ENCODE data around the gene ODF4.
A peak's percentile ranks its signal among the peaks of the same experiment; 100 is the strongest.
"Not testable (repeated sequence)": the region's sequence is repeated elsewhere in the genome, so short reads cannot be mapped to it uniquely, and the experiment has no call there.

ODF4 gene

DNA sequence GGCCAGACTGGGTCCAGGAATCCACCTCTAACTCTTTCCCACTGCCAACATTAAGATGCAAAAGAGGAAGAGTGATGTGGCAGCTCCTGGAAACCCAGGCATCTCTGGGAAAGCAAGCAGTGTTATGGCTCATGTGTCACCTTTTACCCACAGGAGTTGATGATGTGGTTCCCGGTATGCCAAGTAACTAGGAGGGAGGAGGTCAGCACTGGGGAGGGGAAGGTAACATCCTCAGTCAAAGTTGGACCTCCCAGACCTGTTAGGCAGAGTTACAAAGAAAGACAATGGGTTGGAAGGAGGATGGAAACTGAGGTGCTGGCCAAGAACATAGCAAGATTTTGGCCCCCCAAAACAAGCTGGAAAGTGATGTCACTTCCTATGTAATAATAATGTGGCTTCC lies 25.5 kb downstream of the ODF4 start:
- Histone ChIP-seq H3K36me3 (ENCODE audit: control insufficient read depth in 2 of 2, insufficient read depth in 2 of 2, low read length in 2 of 2) (peaks cover 9 to 15% of the 10 kb centered on the region in 2 donors), H3K9me3 (ENCODE audit: control insufficient read depth in 2 of 2, low read length in 2 of 2) (no peaks in the 10 kb centered on the region), H3K4me3 (ENCODE audit: low read length in 2 of 2) (no peak overlapping the region), H3K4me1 (ENCODE audit: control insufficient read depth in 2 of 2, insufficient read depth in 2 of 2, low read length in 2 of 2) (no peaks in the 10 kb centered on the region), H3K27me3 (ENCODE audit: control insufficient read depth in 2 of 2, insufficient read depth in 2 of 2, low read length in 2 of 2) (no peaks in the 10 kb centered on the region), H3K9ac (ENCODE audit: low read depth in 1 of 2, low read length in 2 of 2) (no peak overlapping the region), H3K27ac (ENCODE audit: low read depth in 2 of 2, low read length in 2 of 2) (no peak overlapping the region)

- no peaks in the 10 kb centered on the region for H3K9me3 ChIP-seq (ENCODE audit: control insufficient read depth in 2 of 2, low read length in 2 of 2)
- H3K4me1 ChIP-seq (ENCODE audit: control insufficient read depth in 2 of 2, insufficient read depth in 2 of 2, low read length in 2 of 2), result no peaks in the 10 kb centered on the region
- no peak overlapping the region for H3K4me3 ChIP-seq (ENCODE audit: low read length in 2 of 2)
- no peaks in the 10 kb centered on the region for H3K27me3 ChIP-seq (ENCODE audit: control insufficient read depth in 2 of 2, insufficient read depth in 2 of 2, low read length in 2 of 2)
- H3K27ac ChIP-seq (ENCODE audit: low read depth in 2 of 2, low read length in 2 of 2), result no peak overlapping the region
- no peak overlapping the region for H3K9ac ChIP-seq (ENCODE audit: low read depth in 1 of 2, low read length in 2 of 2)
- peaks cover 9 to 15% of the 10 kb centered on the region in 2 donors for H3K36me3 ChIP-seq (ENCODE audit: control insufficient read depth in 2 of 2, insufficient read depth in 2 of 2, low read length in 2 of 2)
These were observed 26.6 kb downstream of the ODF4 start for GRCh38 chr17:8366231-8366630.

GRCh38 chr17:8368193-8368592 lies 28.6 kb downstream of the ODF4 start:
- H3K27ac ChIP-seq (ENCODE audit: low read depth in 2 of 2, low read length in 2 of 2), result no peak overlapping the region
- peaks cover 12 to 15% of the 10 kb centered on the region in 2 donors for H3K36me3 ChIP-seq (ENCODE audit: control insufficient read depth in 2 of 2, insufficient read depth in 2 of 2, low read length in 2 of 2)
- no peaks in the 10 kb centered on the region for H3K9me3 ChIP-seq (ENCODE audit: control insufficient read depth in 2 of 2, low read length in 2 of 2)
- no peaks in the 10 kb centered on the region for H3K4me1 ChIP-seq (ENCODE audit: control insufficient read depth in 2 of 2, insufficient read depth in 2 of 2, low read length in 2 of 2)
- no peaks in the 10 kb centered on the region for H3K27me3 ChIP-seq (ENCODE audit: control insufficient read depth in 2 of 2, insufficient read depth in 2 of 2, low read length in 2 of 2)
- H3K4me3 ChIP-seq (ENCODE audit: low read length in 2 of 2), result no peak overlapping the region
- no peak overlapping the region for H3K9ac ChIP-seq (ENCODE audit: low read depth in 1 of 2, low read length in 2 of 2)

DNA sequence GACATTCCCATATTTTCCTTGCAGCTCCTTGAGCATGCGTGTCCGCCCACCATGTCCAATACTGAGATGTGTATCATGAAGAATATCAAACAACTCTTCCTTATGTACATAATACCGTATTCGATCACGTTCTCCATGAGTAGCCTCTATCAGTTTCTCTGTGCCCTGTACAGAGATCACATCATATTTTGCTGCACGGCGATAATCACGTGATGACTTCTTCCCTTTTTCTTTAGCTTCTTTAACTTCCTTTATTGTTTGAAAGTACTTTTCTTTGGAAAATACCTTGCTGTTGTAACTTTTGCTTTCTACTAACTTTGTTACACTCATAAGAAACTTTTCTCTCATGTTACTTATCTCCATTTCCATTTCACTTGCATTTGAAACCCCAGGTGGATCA lies 30.3 kb downstream of the ODF4 start:
- no peak overlapping the region for H3K4me3 ChIP-seq (ENCODE audit: low read length in 2 of 2)
- H3K9ac ChIP-seq (ENCODE audit: low read depth in 1 of 2, low read length in 2 of 2), result no peak overlapping the region
- H3K36me3 ChIP-seq (ENCODE audit: control insufficient read depth in 2 of 2, insufficient read depth in 2 of 2, low read length in 2 of 2), result peaks cover 12% of the 10 kb centered on the region in 2 donors
- no peaks in the 10 kb centered on the region for H3K9me3 ChIP-seq (ENCODE audit: control insufficient read depth in 2 of 2, low read length in 2 of 2)
- H3K27ac ChIP-seq (ENCODE audit: low read depth in 2 of 2, low read length in 2 of 2), result no peak overlapping the region
- H3K4me1 ChIP-seq (ENCODE audit: control insufficient read depth in 2 of 2, insufficient read depth in 2 of 2, low read length in 2 of 2), result no peaks in the 10 kb centered on the region
- no peaks in the 10 kb centered on the region for H3K27me3 ChIP-seq (ENCODE audit: control insufficient read depth in 2 of 2, insufficient read depth in 2 of 2, low read length in 2 of 2)

DNA sequence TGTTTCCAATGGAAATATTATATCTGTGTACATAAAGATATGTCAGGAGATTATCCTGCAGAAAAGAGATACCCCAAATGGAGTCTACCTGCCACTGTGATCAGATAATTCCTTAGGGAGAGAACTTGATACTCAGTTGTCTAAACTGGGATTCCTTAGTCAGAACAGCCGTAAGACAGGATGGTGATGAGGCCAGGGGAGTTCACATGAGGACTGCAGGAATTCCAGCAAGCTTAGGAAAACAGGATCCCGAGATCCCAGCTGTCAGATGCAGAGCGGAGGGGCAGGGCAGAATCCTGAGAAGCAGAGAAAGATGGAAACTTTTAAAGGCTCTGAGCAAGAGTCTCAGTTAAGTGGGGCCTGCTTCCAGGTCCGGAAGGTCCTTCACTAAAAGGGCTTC lies 32.1 kb downstream of the ODF4 start:
- H3K4me1 ChIP-seq (ENCODE audit: control insufficient read depth in 2 of 2, insufficient read depth in 2 of 2, low read length in 2 of 2), result peaks cover 9 to 15% of the 10 kb centered on the region in 2 donors
- no peak overlapping the region for H3K4me3 ChIP-seq (ENCODE audit: low read length in 2 of 2)
- H3K27me3 ChIP-seq (ENCODE audit: control insufficient read depth in 2 of 2, insufficient read depth in 2 of 2, low read length in 2 of 2), result no peaks in the 10 kb centered on the region
- peaks cover 12% of the 10 kb centered on the region in 2 donors for H3K36me3 ChIP-seq (ENCODE audit: control insufficient read depth in 2 of 2, insufficient read depth in 2 of 2, low read length in 2 of 2)
- no peak overlapping the region for H3K27ac ChIP-seq (ENCODE audit: low read depth in 2 of 2, low read length in 2 of 2)
- no peaks in the 10 kb centered on the region for H3K9me3 ChIP-seq (ENCODE audit: control insufficient read depth in 2 of 2, low read length in 2 of 2)
- H3K9ac ChIP-seq (ENCODE audit: low read depth in 1 of 2, low read length in 2 of 2), result no peak overlapping the region

- H3K27me3 ChIP-seq (ENCODE audit: control insufficient read depth in 2 of 2, insufficient read depth in 2 of 2, low read length in 2 of 2), result no peaks in the 10 kb centered on the region
- no peak overlapping the region for H3K9ac ChIP-seq (ENCODE audit: low read depth in 1 of 2, low read length in 2 of 2)
- no peak overlapping the region for H3K4me3 ChIP-seq (ENCODE audit: low read length in 2 of 2)
- H3K9me3 ChIP-seq (ENCODE audit: control insufficient read depth in 2 of 2, low read length in 2 of 2), result no peaks in the 10 kb centered on the region
- H3K4me1 ChIP-seq (ENCODE audit: control insufficient read depth in 2 of 2, insufficient read depth in 2 of 2, low read length in 2 of 2), result peaks cover 12 to 17% of the 10 kb centered on the region in 2 donors
- peaks cover 12 to 17% of the 10 kb centered on the region in 2 donors for H3K36me3 ChIP-seq (ENCODE audit: control insufficient read depth in 2 of 2, insufficient read depth in 2 of 2, low read length in 2 of 2)
- H3K27ac ChIP-seq (ENCODE audit: low read depth in 2 of 2, low read length in 2 of 2), result no peak overlapping the region
These were observed 32.8 kb downstream of the ODF4 start for GRCh38 chr17:8372422-8372821.

- H3K27ac ChIP-seq (ENCODE audit: low read depth in 2 of 2, low read length in 2 of 2); H3K9ac ChIP-seq (ENCODE audit: low read depth in 1 of 2, low read length in 2 of 2); H3K9me3 ChIP-seq (ENCODE audit: control insufficient read depth in 2 of 2, low read length in 2 of 2); H3K27me3 ChIP-seq (ENCODE audit: control insufficient read depth in 2 of 2, insufficient read depth in 2 of 2, low read length in 2 of 2); H3K4me3 ChIP-seq (ENCODE audit: low read length in 2 of 2): not testable (repeated sequence)
- Histone ChIP-seq H3K36me3 (ENCODE audit: control insufficient read depth in 2 of 2, insufficient read depth in 2 of 2, low read length in 2 of 2) (peaks cover 17 to 30% of the 10 kb centered on the region in 2 donors), H3K4me1 (ENCODE audit: control insufficient read depth in 2 of 2, insufficient read depth in 2 of 2, low read length in 2 of 2) (peaks cover 12 to 17% of the 10 kb centered on the region in 2 donors)
These were observed 34.2 kb downstream of the ODF4 start for GRCh38 chr17:8373856-8374255.

DNA sequence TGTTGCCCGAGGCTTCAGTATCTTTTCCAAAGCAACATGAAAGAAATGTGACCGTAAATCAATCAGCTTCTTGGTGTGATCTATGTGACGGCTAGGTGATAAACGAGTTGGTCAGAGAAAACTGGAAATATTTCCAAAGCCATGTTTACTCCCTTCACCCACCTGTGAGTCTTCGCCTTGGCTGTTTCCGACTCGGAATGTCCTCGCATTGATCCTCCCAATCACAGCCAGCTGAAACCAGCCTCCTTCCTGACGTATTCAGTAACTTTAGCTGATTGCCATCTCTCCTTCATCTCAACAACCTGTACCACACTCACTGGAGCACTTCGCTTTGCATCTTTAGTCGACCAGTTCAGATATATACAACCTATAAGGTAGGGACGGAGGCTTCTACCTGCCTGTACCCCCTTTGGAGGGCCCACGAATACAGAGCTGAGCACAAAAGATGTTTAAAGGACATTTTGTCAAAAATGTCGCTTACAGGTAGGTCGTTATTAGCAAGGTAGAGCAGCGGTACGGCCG lies 36.2 kb downstream of the ODF4 start:
- Histone ChIP-seq H3K36me3 (ENCODE audit: control insufficient read depth in 2 of 2, insufficient read depth in 2 of 2, low read length in 2 of 2) (peaks cover 27 to 37% of the 10 kb centered on the region in 2 donors), H3K4me1 (ENCODE audit: control insufficient read depth in 2 of 2, insufficient read depth in 2 of 2, low read length in 2 of 2) (peaks cover 15 to 19% of the 10 kb centered on the region in 2 donors), H3K27ac (ENCODE audit: low read depth in 2 of 2, low read length in 2 of 2) (peak overlapping the region; percentile 86 to 91), H3K27me3 (ENCODE audit: control insufficient read depth in 2 of 2, insufficient read depth in 2 of 2, low read length in 2 of 2) (no peaks in the 10 kb centered on the region), H3K9ac (ENCODE audit: low read depth in 1 of 2, low read length in 2 of 2) (peak overlapping the region; percentile 85 to 90), H3K4me3 (ENCODE audit: low read length in 2 of 2) (peak overlapping the region; percentile 84 to 96), H3K9me3 (ENCODE audit: control insufficient read depth in 2 of 2, low read length in 2 of 2) (no peaks in the 10 kb centered on the region)

DNA sequence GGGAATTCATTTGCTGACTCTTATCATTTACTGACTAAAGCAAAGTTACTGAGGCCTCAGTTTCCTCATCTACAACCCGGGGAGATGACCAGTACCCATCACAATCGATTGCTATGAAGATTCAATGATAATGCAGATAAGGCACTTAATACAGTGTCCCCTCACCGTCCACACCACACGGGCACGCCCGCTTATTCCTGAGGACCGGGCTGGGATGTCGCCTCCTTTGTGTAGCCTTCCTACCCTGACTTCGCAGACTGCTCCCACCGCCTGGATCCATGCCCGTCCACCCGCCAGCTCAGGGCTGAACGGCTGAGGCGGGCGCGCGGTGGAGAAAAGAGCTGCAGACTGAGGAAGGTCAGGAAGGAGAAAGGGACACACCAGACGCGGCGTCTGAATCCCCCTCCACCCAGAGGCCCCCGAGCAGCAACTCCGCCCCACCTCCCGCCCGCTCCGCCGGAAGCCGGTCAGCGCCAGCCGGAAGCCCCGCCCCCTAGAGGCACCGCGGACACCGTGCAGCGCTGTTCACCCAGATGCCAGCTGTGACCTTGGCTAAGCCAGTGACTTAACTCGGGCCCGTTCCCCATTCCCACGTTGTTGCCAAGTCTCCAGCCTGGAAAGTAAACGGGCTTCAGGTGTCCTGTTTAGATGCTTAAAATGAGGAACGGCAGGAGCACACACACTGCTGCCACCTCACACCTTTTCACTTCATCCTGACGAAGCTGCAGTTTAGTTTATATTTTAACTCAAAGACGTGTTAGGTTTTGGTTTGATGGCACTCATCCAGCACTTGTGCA lies 36.8 kb downstream of the ODF4 start, which contains the start of gene KRABD2:
TSS of gene KRABD2 (minus strand) at position 434 of the 797 bp plus-strand sequence.
- peak within 1 kb of the TSS; percentile 85 to 90 for H3K9ac ChIP-seq (ENCODE audit: low read depth in 1 of 2, low read length in 2 of 2)
- peak within 1 kb of the TSS; percentile 84 to 96 for H3K4me3 ChIP-seq (ENCODE audit: low read length in 2 of 2)
- H3K27ac ChIP-seq (ENCODE audit: low read depth in 2 of 2, low read length in 2 of 2), result peak within 1 kb of the TSS; percentile 86 to 91
- peaks cover 21 to 25% of the 10 kb centered on the region in 2 donors for H3K4me1 ChIP-seq (ENCODE audit: control insufficient read depth in 2 of 2, insufficient read depth in 2 of 2, low read length in 2 of 2)
- peaks cover 30 to 41% of the 10 kb centered on the region in 2 donors for H3K36me3 ChIP-seq (ENCODE audit: control insufficient read depth in 2 of 2, insufficient read depth in 2 of 2, low read length in 2 of 2)
- H3K27me3 ChIP-seq (ENCODE audit: control insufficient read depth in 2 of 2, insufficient read depth in 2 of 2, low read length in 2 of 2), result no peaks in the 10 kb centered on the region
- H3K9me3 ChIP-seq (ENCODE audit: control insufficient read depth in 2 of 2, low read length in 2 of 2), result no peaks in the 10 kb centered on the region

DNA sequence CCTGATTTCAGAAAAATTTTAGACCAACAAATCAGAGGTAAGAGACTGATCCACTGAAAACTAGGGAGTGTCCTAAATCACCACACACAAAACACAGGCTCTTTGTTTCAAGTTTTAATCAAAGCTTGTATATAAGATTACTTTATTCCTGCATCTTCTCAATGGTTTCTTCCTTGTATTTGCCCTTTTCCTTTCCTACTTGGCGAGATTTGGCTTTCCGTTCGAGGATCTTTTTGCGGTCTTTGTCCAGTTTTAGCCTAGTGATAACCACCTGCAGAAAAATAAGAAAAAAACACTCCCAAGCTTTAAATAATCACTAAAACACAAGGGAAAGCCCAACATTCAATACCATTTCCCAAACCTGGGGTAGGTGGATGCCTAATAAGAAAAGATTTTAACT lies 37.8 kb downstream of the ODF4 start:
- Histone ChIP-seq H3K9ac (ENCODE audit: low read depth in 1 of 2, low read length in 2 of 2) (no peak overlapping the region), H3K9me3 (ENCODE audit: control insufficient read depth in 2 of 2, low read length in 2 of 2) (no peaks in the 10 kb centered on the region), H3K4me1 (ENCODE audit: control insufficient read depth in 2 of 2, insufficient read depth in 2 of 2, low read length in 2 of 2) (peaks cover 28 to 34% of the 10 kb centered on the region in 2 donors), H3K36me3 (ENCODE audit: control insufficient read depth in 2 of 2, insufficient read depth in 2 of 2, low read length in 2 of 2) (peaks cover 27 to 41% of the 10 kb centered on the region in 2 donors), H3K27me3 (ENCODE audit: control insufficient read depth in 2 of 2, insufficient read depth in 2 of 2, low read length in 2 of 2) (no peaks in the 10 kb centered on the region), H3K27ac (ENCODE audit: low read depth in 2 of 2, low read length in 2 of 2) (peak overlapping the region in 1 of 2 donors; percentile 86), H3K4me3 (ENCODE audit: low read length in 2 of 2) (no peak overlapping the region)
